ENCODE data around the gene PVALEF.
A peak's percentile ranks its signal among the peaks of the same experiment; 100 is the strongest.

Gene PVALEF

DNA sequence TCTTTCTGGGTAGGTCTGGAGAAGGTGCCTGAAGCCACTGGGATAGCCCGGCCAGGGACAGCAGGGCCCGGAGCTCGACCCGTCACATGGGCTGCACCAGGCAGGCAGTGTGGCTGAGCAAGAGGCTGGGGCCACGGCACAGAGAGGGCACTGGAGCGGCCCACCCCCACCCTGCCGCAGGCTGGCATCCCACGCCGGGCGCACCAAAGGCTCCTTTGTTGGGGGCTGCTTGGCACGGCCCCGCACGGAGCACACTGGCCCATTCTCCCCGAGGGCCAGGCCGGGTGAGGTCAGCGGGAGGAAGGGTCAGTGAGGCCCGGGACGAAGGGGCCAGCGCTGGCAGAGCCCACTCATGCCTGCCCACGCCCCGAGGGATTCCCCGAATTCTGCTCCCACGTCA is 36.5 kb upstream of the PVALEF start:
- no peak for ATAC-seq
- DNase-seq, result no peak

GRCh38 chr17:81129289-81129688 is 36.0 kb upstream of the PVALEF start:
- no peak for ATAC-seq
- no peak for DNase-seq

DNA sequence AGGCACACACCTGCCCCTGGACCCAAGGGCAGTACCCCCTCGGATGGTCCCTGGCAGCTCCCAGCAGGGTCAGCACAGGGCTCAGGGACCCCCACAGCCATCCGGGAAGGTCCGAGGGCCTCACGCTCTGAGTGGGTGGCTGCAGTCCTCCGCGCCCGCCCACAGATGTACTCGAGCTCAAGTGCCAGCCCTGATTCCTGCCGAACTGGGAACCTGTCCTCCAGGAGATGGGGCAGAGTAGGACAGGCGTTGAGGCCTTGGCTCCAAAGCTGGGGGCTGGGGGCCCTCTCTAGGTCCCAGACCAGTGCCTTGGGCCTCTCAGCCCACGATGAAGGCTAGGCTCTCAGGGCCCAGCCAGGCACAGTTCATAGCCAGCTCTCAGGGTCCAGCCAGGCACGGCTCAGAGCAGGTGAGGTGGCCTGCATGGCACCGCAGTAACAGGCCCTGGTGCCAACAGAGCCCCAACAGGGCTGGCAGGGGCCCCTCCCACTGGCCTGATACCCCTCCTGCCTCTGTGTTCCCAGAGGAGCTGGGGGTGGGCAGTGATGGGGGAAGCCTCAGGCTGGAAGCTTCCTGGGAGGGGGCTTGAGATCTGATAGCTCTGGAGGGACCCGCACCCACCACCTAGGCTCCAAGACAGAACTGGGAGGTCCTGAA is 35.5 kb upstream of the PVALEF start:
- ATAC-seq (no peak), DNase-seq (no peak)

GRCh38 chr17:81130385-81131361 is 34.6 kb upstream of the PVALEF start:
- DNase-seq (no peak), ATAC-seq (no peak)

- no peak for DNase-seq
- ATAC-seq, result no peak
These were observed 33.7 kb upstream of the PVALEF start for GRCh38 chr17:81131486-81132196.

- DNase-seq (no peak), ATAC-seq (no peak)
These were observed 33.1 kb upstream of the PVALEF start for GRCh38 chr17:81132197-81132540.

DNA sequence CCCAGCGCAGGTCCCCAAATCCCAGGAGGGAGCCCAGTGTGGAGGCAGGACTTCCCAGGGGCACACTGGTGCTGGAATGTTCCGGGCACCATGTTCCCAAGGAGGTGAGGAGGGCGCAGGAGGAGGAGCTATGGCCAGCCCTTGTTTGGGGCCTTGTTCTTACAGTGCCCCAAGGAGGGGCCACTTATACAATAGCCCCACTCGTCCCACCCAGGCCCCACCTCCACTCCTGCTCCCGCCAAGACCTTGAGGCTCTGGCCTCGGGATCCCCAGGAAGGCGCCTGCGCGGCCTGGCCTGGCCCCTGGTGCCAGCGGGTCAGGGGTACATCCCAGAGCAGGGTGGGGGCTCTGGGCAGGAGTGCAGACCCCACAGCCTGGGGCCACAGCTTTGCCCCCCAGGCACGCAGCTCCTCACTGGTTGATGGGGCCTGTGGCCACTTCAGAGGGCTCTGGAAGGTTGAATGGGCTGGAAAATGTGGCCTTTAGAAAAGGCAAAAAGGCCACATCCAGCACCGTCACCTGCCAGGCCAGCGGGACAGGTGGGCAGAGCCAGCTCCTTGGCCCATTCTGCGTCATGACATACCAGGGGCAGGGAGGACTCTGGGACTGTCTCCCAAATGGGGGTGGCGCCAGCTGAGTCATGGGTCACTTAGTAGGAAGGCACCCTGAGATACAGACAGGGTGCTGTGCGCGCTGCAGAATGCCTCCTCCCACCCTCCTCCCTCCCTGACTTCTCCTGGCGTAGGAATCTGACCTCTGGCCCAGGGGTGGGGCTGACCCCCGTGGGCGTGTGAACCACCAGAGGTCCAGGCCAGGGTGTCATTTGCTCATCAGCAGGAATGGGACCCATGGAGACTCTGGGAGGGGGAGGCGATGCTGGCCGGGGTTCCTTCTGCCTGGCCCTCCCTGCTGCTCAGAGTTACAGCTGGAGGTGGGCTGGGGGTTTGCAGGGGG is 32.3 kb upstream of the PVALEF start:
- no peak for ATAC-seq
- DNase-seq, result no peak

GRCh38 chr17:81134064-81134781 is 31.1 kb upstream of the PVALEF start:
- no peak for DNase-seq
- ATAC-seq, result no peak

GRCh38 chr17:81135505-81136278 is 29.6 kb upstream of the PVALEF start:
- DNase-seq (no peak), ATAC-seq (no peak)

- ATAC-seq (no peak), DNase-seq (no peak)
These were observed 28.9 kb upstream of the PVALEF start for GRCh38 chr17:81136366-81136765.

- DNase-seq (no peak), ATAC-seq (no peak)
These were observed 28.1 kb upstream of the PVALEF start for GRCh38 chr17:81137248-81137647.

DNA sequence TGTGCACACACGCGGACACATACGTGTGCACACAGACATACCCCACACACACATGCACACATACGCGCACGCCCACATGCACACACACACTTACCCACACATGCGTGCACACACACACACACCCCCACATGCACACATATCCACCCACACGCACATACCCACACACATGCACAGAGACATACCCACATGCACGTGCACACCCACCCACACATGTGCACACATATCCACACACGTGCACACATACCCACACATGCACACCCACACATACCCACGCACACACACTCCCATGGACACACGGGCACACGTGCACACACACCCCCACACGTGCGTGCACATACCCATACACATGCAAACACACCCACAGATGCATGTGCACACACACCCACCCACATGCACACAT is 27.2 kb upstream of the PVALEF start:
- ATAC-seq (no peak), DNase-seq (no peak)

DNA sequence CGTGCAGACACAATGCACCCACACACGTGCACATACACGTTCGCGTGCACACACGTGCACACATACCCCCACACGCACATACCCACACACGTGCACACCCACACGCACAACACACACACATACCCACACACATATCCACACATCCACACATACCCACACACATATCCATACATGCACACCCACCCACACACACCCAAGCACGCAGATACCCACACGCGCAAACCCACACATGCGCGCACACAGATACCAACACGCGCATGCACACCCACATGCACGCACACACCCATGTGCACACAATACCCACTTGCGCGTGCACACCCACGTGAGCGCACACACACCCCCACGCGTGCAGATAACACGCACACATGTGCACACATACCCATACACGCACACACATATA is 26.8 kb upstream of the PVALEF start:
- DNase-seq (no peak), ATAC-seq (no peak)

DNA sequence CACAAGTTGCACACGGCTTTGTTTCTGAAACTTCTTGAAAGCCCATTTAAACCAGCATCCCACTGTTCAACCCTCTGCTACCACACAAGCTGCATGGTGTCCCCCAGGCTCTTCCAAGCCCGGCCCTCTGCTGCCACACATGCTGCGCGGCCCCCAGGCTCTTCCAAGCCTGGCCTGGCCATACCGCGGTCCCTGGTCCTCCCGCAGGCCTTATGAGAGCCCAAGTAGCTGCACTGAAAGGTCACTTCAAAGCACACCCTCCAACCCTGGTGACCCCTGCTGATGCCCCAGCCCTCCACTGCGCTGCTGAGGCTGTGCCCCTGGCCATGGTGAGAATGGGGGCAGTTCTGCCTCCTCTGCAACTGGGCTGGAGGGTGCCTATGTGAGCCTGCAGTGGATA is 25.9 kb upstream of the PVALEF start:
- ATAC-seq, result no peak
- no peak for DNase-seq

DNA sequence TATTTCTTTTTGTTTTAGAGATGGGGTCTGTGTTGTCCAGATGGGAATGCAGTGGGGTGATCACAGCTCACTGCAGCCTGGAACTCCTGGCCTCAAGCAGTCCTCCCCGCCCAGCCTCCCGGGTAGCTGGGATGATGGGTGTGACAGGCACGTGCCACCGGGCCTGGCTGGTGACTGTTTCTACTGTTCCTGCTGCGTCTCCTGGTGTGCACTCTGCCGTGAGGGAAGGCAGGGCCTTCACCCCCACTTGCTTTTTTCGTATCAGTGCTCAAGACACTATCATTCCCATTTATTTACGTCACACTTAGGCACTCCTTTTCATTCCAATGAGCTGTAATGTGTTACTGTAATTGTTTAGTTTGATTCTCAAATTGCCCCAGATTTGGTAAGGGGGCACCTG is 25.3 kb upstream of the PVALEF start:
- ATAC-seq (no peak), DNase-seq (no peak)

GRCh38 chr17:81140695-81141094 is 24.6 kb upstream of the PVALEF start:
- ATAC-seq, result no peak

GRCh38 chr17:81142301-81143199 is 22.8 kb upstream of the PVALEF start:
- ATAC-seq, result peak; percentile 82
- DNase-seq, result peak; percentile 76

More at GRCh38 chr17:81140695-81141094, 24.6 kb upstream of the PVALEF start:
- no peak for DNase-seq

- ATAC-seq (no peak), DNase-seq (no peak)
These were observed 22.1 kb upstream of the PVALEF start for GRCh38 chr17:81143200-81143527.

- no peak for ATAC-seq
- DNase-seq, result no peak
These were observed 21.4 kb upstream of the PVALEF start for GRCh38 chr17:81143717-81144422.

Measured in stimulated activated naive CD8-positive, alpha-beta T cell treated with anti-CD3 and anti-CD28 coated beads, Interleukin-15, Interleukin-2, amounts not matched to agents 100 U/mL and 50 U/mL, for 24 hours (primary cell).